Glutamatergic neuron (in vitro differentiated cells): ENCODE results near the gene PAPPA2. TPM values are rescaled to one million over a fixed set of nuclear protein-coding genes. Genes with fewer than 3 reads are reported as not detected.

Experiments used
- DNase-seq: peaks from one replicate; pipeline ENCODE4 v3.0.0; 2022
- H3K27ac Mint-ChIP-seq: one replicate; pipeline ENCODE4 v1.8.0; 2020; ENCODE audit warnings: mild to moderate bottlenecking, mixed read lengths, inconsistent platforms; ENCODE audit not compliant: unreplicated experiment
- H3K27me3 Mint-ChIP-seq: one replicate; pipeline ENCODE4 v1.8.0; 2020; ENCODE audit warnings: mild to moderate bottlenecking, moderate library complexity, mixed read lengths, inconsistent platforms; ENCODE audit not compliant: unreplicated experiment
- H3K36me3 Mint-ChIP-seq: one replicate; pipeline ENCODE4 v1.8.0; 2020; ENCODE audit warnings: mild to moderate bottlenecking, mixed read lengths, inconsistent platforms; ENCODE audit not compliant: unreplicated experiment
- H3K4me1 Mint-ChIP-seq: one replicate; pipeline ENCODE4 v1.8.0; 2020; ENCODE audit warnings: mild to moderate bottlenecking, low read depth, mixed read lengths, inconsistent platforms; ENCODE audit not compliant: unreplicated experiment
- H3K4me3 Mint-ChIP-seq: one replicate; pipeline ENCODE4 v1.8.0; 2020; ENCODE audit warnings: mild to moderate bottlenecking, mixed read lengths, inconsistent platforms; ENCODE audit not compliant: unreplicated experiment
- H3K9me3 Mint-ChIP-seq: one replicate; pipeline ENCODE4 v1.8.0; 2020; ENCODE audit warnings: mild to moderate bottlenecking, moderate library complexity, mixed read lengths, inconsistent platforms; ENCODE audit not compliant: unreplicated experiment
- total RNA-seq: library from RNA; stranded (reverse); fragmentation: NEBNext Ultra II Directional; extraction: Animal tissue kit (Norgen Biotek cat#: 25700); gene quantifications from one replicate; pipeline ENCODE4 v1.2.1, GENCODE V29; 2021; ENCODE audit not compliant: unreplicated experiment
- TF ChIP-seq, protein P1 (sequence below): fragments of 200-600 bp; sonication (generic); IDR thresholded peaks from one replicate; pipeline ENCODE4 v1.5.0; 2021; ENCODE audit not compliant: partially characterized antibody, unreplicated experiment

The PAPPA2 gene
- total RNA-seq, 1 donor from 2014 or later: 2.3 TPM

DNA sequence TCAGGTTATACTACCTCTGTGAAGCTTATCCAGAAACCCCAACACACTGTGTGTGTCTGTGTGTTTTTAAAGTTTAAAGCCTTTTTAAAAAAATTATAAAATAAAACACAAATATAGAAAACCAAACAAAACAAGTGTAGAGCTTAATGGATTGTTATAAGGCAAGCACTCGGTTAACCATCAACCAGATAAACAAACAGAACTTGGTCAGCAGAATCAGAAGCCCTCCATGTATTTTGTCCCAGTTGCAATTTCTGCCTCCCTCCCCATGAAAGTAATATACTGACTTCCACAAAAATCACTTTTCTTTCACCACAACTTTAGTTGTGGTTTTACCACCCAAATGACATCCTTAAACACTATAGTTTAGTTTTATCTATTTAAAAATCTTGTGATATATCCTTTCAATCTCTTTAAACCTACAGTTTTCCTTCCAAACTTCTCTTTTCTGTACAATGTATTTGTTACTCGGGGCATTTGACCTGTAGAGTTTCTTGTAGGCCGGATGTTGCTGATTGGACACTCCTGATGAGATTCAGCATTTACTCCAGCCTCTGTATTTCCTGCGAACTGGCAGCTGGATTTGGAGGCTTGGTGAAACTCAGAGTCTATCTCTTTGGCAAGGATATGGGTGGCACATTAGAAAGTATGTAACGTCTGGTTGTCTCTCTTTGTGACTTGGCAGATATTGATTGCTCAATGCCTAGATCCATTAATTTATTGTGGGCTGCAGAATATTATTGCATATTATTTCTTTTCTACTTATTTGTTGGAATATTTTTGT, 8.6 kb downstream of the PAPPA2 start:
- H3K4me3 Mint-ChIP-seq: no peak overlapping the region

DNA sequence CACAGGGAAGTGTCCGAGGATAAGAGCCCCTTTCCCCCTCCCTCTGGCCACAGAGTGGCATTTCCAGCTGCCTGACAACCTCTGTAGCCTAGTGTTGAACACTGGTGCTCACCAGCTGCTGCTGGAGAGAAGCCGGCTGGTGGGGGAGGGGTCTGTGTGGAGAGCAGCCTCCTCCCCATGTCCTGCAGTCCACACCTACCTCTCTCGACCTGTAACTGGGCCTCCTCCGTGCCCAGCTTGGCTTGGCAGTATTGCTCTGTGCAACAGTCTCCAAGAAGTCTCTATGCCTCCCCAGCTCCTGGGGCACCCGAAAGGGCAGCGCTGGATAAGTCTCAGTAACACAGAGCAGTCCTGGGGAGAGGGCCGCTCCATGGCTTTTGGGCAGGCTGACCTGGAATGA, 17.0 kb downstream of the PAPPA2 start:
- no peaks in the 10 kb centered on the region for H3K9me3 Mint-ChIP-seq
- peak; percentile 34 for DNase-seq
- H3K36me3 Mint-ChIP-seq: no peaks in the 10 kb centered on the region
- no peak overlapping the region for H3K4me3 Mint-ChIP-seq
- no peaks in the 10 kb centered on the region for H3K4me1 Mint-ChIP-seq
- peaks cover 5% of the 10 kb centered on the region for H3K27me3 Mint-ChIP-seq
- no peak overlapping the region for H3K27ac Mint-ChIP-seq
- TF ChIP-seq, protein P1, sequence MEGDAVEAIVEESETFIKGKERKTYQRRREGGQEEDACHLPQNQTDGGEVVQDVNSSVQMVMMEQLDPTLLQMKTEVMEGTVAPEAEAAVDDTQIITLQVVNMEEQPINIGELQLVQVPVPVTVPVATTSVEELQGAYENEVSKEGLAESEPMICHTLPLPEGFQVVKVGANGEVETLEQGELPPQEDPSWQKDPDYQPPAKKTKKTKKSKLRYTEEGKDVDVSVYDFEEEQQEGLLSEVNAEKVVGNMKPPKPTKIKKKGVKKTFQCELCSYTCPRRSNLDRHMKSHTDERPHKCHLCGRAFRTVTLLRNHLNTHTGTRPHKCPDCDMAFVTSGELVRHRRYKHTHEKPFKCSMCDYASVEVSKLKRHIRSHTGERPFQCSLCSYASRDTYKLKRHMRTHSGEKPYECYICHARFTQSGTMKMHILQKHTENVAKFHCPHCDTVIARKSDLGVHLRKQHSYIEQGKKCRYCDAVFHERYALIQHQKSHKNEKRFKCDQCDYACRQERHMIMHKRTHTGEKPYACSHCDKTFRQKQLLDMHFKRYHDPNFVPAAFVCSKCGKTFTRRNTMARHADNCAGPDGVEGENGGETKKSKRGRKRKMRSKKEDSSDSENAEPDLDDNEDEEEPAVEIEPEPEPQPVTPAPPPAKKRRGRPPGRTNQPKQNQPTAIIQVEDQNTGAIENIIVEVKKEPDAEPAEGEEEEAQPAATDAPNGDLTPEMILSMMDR: no peak

More for the DNA sequence above, 8.6 kb downstream of the PAPPA2 start:
- no peaks in the 10 kb centered on the region for H3K27me3 Mint-ChIP-seq
- no peak for DNase-seq
- no peak overlapping the region for H3K27ac Mint-ChIP-seq
- no peaks in the 10 kb centered on the region for H3K9me3 Mint-ChIP-seq
- TF ChIP-seq, protein P1: no peak
- H3K4me1 Mint-ChIP-seq: no peaks in the 10 kb centered on the region
- no peaks in the 10 kb centered on the region for H3K36me3 Mint-ChIP-seq

DNA sequence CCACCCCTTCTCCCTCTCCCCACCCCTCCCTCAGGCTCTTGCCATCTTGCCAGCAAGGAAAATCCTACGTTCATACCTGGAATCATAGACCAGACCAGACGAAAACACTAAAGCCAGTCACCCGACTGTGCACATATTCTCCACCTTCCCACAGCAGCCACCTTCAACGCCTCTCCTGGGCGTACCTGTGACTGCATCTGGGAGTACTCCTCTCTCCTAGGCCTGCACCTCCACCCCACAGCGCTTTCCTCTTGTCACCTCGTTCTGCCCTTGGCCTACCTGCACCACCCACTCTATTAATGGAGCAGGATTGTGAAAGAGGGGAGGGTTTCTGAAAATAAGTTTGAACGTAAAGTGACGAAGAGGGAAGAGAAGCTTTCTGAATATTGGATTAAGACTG, 17.8 kb downstream of the PAPPA2 start:
- Mint-ChIP-seq H3K27ac (no peak overlapping the region), H3K36me3 (no peaks in the 10 kb centered on the region), H3K27me3 (peaks cover 5% of the 10 kb centered on the region), H3K4me1 (no peaks in the 10 kb centered on the region), H3K4me3 (no peak overlapping the region), H3K9me3 (no peaks in the 10 kb centered on the region)
- TF ChIP-seq, protein P1: no peak
- no peak for DNase-seq

DNA sequence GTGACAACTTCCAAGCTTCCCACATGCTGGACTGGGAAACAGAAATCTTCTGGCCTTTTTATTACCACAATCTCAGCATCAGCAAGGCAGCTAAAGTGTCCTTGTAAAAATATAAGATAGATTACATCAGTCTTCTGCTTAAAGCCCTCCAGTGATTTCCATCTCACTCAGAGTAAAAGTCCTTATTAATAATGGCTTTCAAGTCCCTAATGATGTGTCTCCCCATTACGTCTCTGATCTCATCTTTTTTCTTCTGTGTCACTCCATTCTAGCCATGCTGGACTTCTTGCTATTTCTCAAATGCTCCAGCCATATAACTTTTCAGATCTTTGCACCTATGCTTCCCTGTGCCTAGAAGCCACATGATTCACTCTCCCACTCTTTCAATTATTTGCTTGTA, 22.1 kb downstream of the PAPPA2 start:
- Mint-ChIP-seq H3K9me3 (peaks cover 2% of the 10 kb centered on the region), H3K4me1 (no peaks in the 10 kb centered on the region), H3K27me3 (peaks cover 5% of the 10 kb centered on the region), H3K36me3 (no peaks in the 10 kb centered on the region), H3K4me3 (no peak overlapping the region), H3K27ac (no peak overlapping the region)
- no peak for DNase-seq
- TF ChIP-seq, protein P1: no peak

DNA sequence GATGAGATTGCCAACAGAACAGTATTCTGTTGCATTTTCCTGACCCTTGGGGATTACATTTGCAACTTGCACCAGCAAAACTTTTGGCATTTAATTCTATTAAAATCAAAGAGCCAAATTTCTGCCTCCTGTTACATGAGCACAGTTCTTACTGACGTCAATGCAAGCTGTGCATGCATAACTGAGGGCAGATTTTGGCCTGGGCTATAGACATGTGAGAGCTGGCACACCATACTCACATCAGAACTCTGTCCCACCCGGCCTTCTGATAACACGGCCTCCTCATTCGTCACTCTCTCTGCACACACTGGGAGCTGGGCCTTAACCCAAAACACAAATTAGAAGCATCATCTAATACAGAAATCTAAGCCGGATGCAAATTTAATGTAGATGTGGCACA, 31.5 kb downstream of the PAPPA2 start:
- H3K27me3 Mint-ChIP-seq: peaks cover 1% of the 10 kb centered on the region
- no peak for DNase-seq
- H3K4me1 Mint-ChIP-seq: peaks cover 3% of the 10 kb centered on the region
- TF ChIP-seq, protein P1: no peak
- no peaks in the 10 kb centered on the region for H3K36me3 Mint-ChIP-seq
- no peak overlapping the region for H3K4me3 Mint-ChIP-seq
- no peak overlapping the region for H3K27ac Mint-ChIP-seq
- no peaks in the 10 kb centered on the region for H3K9me3 Mint-ChIP-seq
